Liver (tissue), 9 donors: ENCODE results near the gene POLR2J2. TPM values are rescaled to one million over a fixed set of nuclear protein-coding genes. Genes with fewer than 3 reads are reported as not detected.
"Not testable (repeated sequence)": the region's sequence is repeated elsewhere in the genome, so short reads cannot be mapped to it uniquely, and the experiment has no call there.

Source experiments
- DNase-seq: peaks from one replicate; pipeline ENCODE4 v3.0.0-alpha.2; 2017; ENCODE audit warnings: low spot score
- H3K27ac ChIP-seq, 2 donors: one replicate each; pipeline ENCODE4 v1.7.0; 2013; ENCODE audit warnings: inconsistent platforms in 2 of 2, low read length in 2 of 2, control low read depth in 1 of 2, low read depth in 1 of 2, mild to moderate bottlenecking in 1 of 2
- H3K27me3 ChIP-seq, 4 donors: one replicate each; pipeline versions ENCODE4 v1.6.1 to v1.7.0; 2013; ENCODE audit warnings: low read length in 3 of 4, inconsistent platforms in 1 of 4, mild to moderate bottlenecking in 1 of 4, moderate library complexity in 1 of 4; ENCODE audit not compliant: control insufficient read depth in 4 of 4, insufficient read depth in 4 of 4
- H3K36me3 ChIP-seq, 4 donors: one replicate each; pipeline versions ENCODE4 v1.6.1 to v1.7.0; 2013; ENCODE audit warnings: low read length in 3 of 4, mild to moderate bottlenecking in 3 of 4, low read depth in 1 of 4, moderate library complexity in 1 of 4; ENCODE audit not compliant: control insufficient read depth in 4 of 4, insufficient read depth in 3 of 4
- H3K4me1 ChIP-seq, 4 donors: one replicate each; pipeline versions ENCODE4 v1.6.1 to v1.7.0; 2013; ENCODE audit warnings: low read length in 3 of 4, mild to moderate bottlenecking in 3 of 4, moderate library complexity in 1 of 4; ENCODE audit not compliant: control insufficient read depth in 4 of 4, insufficient read depth in 4 of 4
- H3K4me3 ChIP-seq, 3 donors: one replicate each; pipeline versions ENCODE4 v1.6.1 to v1.7.0; 2013; ENCODE audit warnings: low read length in 3 of 3, control low read depth in 1 of 3, low read depth in 1 of 3, mild to moderate bottlenecking in 1 of 3
- H3K9ac ChIP-seq, 2 donors: one replicate each; pipeline ENCODE4 v1.7.0; 2013; ENCODE audit warnings: low read length in 2 of 2, mild to moderate bottlenecking in 2 of 2, moderate library complexity in 2 of 2, control low read depth in 1 of 2, low read depth in 1 of 2
- H3K9me3 ChIP-seq, 4 donors: one replicate each; pipeline versions ENCODE4 v1.6.1 to v1.7.0; 2013; ENCODE audit warnings: low read length in 3 of 4; ENCODE audit not compliant: control insufficient read depth in 4 of 4
- WGBS: extraction: QIAGEN DNeasy Blood & Tissue Kit; methylation state at CpG from one replicate; pipeline ENCODE4 v1.1.7; 2013; 5-methylcytosine and 5-hydroxymethylcytosine counted together
- polyA plus RNA-seq, 2 donors: library from polyadenylated mRNA; stranded (reverse) in 1 of 2; unstranded in 1 of 2; fragments of 200-250 nt in 1 of 2; fragments of >200 nt in 1 of 2; fragmentation: Nextera tagmentation in 1 of 2; extraction: Ambion mirVana in 1 of 2; gene quantifications; one replicate each; pipeline versions ENCODE4 v1.2.1 to v1.2.3, GENCODE V29; 2013 to 2015
- total RNA-seq, 2 donors: library from RNA; depleted of rRNA; stranded (reverse); fragments of >200 nt; gene quantifications; one replicate each; pipeline ENCODE4 v1.2.3, GENCODE V29; 2014
- donor health status: healthy.
- donor health status: healthy.
- donor health status: healthy.
- donor health status: healthy.
- donor health status: healthy.

POLR2J2 gene
- total and polyA plus RNA-seq, 4 donors: 0.14 to 6.3 (median 4.7) TPM

DNA sequence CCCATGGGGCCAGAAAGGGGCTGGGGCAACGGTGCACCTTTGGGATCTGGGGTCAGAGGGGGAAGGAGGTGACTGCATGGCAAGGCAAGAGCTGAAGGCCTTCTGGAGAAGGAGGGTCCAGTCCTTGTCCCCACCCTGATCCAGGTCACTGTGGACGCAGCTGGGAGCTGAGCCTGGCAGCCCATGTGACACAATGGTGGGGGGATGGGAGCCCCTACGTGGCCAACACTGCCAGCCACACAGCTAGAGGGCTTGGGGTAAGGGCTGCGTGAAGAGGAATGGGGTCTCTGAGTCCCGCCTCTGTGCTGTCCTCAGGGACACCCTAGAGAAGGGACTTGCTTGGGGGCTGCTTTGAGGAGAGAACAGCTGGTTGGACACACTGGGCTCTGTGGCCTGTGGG lies 9.3 kb upstream of the POLR2J2 start:
- H3K4me3 ChIP-seq: not testable (repeated sequence)
- no CpG with 5 or more reads among the region's 5 CpGs for WGBS

DNA sequence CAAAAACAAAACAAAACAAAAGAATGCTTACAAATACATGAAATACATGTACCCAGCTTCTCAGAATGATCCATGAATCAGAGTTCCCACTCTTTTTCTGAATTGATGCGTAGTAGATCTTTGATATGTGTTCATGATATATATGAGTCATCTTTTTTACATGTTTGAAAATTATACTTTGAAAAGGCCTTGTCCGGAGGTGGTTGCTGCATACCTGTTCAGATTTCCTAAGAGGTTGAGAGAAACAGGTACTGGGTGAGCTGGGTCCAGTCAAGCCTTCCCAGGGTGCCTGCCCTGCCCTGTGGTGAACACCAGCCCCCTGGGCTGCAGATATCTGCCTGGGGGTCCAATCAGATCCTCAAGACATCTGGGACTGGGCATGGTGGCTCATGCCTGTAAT lies 4.1 kb upstream of the POLR2J2 start:
- not testable (repeated sequence) for H3K9ac ChIP-seq, H3K27me3 ChIP-seq, H3K9me3 ChIP-seq, H3K36me3 ChIP-seq, H3K4me3 ChIP-seq, H3K27ac ChIP-seq, DNase-seq, H3K4me1 ChIP-seq
- WGBS: 71% methylated on average over 1 of the region's 2 CpGs

More for the DNA sequence above, 9.3 kb upstream of the POLR2J2 start:
- H3K36me3 ChIP-seq, H3K27ac ChIP-seq, H3K9me3 ChIP-seq, DNase-seq, H3K4me1 ChIP-seq, H3K27me3 ChIP-seq, H3K9ac ChIP-seq: not testable (repeated sequence)

DNA sequence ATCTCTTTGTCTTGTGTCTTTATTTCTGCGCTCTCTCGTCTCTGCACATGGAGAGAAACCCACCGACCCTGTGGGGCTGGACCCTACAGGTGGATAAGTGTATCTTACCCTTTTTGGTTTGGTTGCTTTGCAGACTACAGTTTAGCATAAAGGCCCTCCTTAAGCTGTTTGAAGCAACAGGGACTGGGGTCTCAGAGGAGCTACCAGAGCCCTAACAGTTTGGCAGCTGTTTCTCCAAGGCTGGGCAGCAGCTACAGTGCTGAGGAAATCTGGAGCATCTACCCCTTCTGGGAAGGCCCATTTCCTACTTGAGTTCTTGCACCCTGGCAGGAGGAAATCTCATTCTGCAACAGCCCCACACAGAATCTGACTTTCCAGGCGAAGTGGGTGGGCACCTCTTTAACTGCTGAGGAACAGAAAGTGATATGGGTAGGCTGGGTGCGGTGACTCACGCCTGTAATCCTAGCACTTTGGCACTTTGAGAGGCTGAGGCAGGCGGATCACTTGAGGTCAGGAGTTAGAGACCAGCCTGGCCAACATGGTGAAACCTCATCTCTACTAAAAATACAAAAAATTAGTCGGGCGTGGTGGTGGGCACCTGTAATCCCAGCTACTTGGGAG lies 2.1 kb upstream of the POLR2J2 start:
- WGBS: no CpG with 5 or more reads among the region's 9 CpGs
- H3K9me3 ChIP-seq, H3K4me1 ChIP-seq, H3K27ac ChIP-seq, H3K36me3 ChIP-seq, H3K9ac ChIP-seq, H3K4me3 ChIP-seq, H3K27me3 ChIP-seq, DNase-seq: not testable (repeated sequence)

DNA sequence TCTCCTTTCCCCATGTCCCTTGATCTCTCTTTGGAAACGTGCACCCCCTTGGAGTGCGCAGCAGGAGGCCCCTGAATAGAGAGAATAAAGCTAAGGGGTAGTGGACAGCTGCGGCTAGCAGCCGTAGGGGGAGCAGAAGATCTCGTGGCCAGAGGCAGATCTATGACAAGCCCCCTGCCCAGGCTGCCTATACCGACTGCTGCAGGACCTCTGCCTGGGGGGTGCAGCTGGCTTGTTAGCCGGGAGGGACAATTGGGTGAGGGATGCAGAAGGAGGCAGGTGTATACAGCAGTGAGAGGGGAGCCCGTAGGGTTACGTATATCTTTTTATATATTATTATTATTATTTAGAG lies 469 bp upstream of the POLR2J2 start:
- H3K27me3 ChIP-seq, H3K9me3 ChIP-seq, H3K9ac ChIP-seq, H3K36me3 ChIP-seq, H3K4me1 ChIP-seq, H3K4me3 ChIP-seq, H3K27ac ChIP-seq, DNase-seq: not testable (repeated sequence)
- WGBS: no CpG with 5 or more reads among the region's 9 CpGs

DNA sequence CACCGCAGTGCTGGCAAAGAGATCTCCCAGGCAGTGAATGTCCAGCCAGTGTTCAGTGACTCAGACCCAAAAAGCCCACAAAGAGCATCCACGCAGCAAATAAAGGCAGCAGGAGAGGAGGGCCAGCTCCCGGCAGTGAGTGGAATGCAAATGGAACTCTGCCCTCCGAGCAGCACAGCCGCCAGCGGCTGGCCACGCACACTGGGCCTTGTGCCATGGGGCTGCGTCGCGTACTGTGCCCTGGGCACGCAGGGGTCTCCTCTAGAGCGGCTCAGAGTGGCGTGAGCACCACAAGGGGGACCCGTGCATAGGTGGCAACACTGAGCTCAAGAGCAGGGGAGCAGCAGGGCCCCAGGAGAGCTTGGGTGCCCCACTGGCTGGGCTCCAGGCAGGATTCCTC lies 3.9 kb downstream of the POLR2J2 start:
- H3K4me1 ChIP-seq, H3K4me3 ChIP-seq, H3K27ac ChIP-seq, H3K27me3 ChIP-seq, H3K36me3 ChIP-seq, H3K9me3 ChIP-seq, H3K9ac ChIP-seq, DNase-seq: not testable (repeated sequence)
- 71% methylated on average over 7 of the region's 14 CpGs for WGBS

DNA sequence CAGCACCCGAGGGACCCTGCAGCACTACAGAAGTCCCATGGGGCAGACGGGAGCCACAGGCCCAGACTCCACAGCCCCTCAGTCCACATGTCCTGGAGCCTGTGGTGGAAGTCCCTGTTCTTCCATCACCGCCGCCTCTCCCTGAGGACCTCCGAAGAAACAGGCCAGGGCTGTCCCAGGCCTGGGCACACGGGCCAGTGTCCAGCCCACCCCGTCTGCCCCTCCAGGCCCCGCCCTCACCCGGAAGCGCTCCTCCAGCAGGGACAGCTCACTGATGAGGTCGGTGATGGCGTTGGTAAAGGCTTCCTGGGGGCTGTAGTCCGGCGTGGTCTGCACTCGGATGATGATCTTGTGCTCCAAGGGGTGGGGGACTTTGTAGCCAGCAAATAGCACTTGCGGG lies 4.6 kb downstream of the POLR2J2 start:
- H3K27me3 ChIP-seq, H3K4me3 ChIP-seq, DNase-seq, H3K36me3 ChIP-seq, H3K4me1 ChIP-seq, H3K9me3 ChIP-seq, H3K9ac ChIP-seq, H3K27ac ChIP-seq: not testable (repeated sequence)
- WGBS: no CpG with 5 or more reads among the region's 16 CpGs

DNA sequence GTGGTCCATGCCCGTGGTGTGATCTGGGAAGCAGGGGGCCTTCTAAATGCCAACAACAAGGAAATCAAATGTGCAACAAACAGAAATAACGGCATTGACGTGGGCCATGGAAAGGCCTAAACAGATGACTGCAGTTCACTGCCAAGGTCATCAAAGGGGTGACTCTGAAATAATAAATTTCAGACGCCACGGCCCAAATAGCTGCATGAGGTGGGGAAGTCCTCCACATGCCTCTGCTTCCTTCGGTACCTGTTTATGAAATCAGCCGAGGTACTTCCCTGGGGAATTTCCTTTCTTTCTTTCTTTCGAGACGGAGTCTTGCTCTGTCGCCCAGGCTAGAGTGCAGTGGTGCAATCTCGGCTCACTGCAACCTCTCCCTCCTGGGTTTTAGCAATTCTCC lies 6.7 kb downstream of the POLR2J2 start:
- DNase-seq, H3K27me3 ChIP-seq, H3K4me1 ChIP-seq, H3K4me3 ChIP-seq, H3K27ac ChIP-seq, H3K9me3 ChIP-seq, H3K36me3 ChIP-seq, H3K9ac ChIP-seq: not testable (repeated sequence)
- WGBS: 95% methylated on average over 7 of the region's 11 CpGs

DNA sequence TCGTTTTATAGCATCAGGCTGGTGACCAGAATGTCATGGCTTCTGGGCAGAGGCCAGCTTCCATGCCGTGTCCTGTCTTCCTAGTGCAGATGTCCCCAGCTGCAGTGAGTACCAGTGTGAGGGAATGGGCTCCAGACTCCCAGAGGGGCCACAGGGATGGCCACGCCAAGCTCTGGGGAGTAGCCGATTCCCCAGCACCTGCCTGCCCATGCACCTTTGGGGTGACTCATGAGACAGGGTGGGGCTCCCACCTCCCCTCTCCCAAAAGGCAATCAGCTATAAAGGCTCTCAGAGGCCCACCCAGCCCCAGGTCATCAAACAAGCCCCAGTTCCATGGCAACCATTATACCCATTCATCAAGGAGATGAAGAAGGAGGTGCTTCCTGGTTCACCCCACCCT lies 21.5 kb downstream of the POLR2J2 start, which contains the start of gene SPDYE2B:
Gene SPDYE2B, plus strand, starts transcription at position 396 of the 400 bp plus-strand sequence. CDS start 2,030 bp downstream, outside the sequence.
- WGBS: no CpG with 5 or more reads among the region's 4 CpGs
- H3K27me3 ChIP-seq, H3K4me1 ChIP-seq, H3K36me3 ChIP-seq, H3K27ac ChIP-seq, H3K9me3 ChIP-seq, H3K4me3 ChIP-seq, DNase-seq, H3K9ac ChIP-seq: not testable (repeated sequence)

DNA sequence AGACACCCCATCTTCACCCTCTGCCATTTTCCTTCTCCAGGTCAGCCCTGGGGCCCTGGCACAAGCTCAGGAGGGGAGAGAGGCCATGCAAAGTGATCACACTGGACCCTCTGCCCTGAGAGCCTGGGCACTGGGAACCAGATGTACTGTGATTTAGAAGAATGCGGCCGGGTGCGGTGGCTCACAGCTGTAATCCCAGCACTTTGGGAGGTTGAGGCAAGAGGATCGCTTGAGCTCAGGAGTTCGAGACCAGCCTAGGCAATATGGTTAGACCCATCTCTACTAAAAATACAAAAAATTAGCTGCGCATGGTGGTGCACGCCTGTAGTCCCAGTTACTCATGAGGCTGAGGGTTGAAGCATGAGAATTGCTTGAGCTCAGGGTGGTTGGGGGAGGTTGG lies 23.6 kb downstream of the POLR2J2 start:
- H3K4me1 ChIP-seq, H3K9me3 ChIP-seq, H3K4me3 ChIP-seq, DNase-seq, H3K27ac ChIP-seq, H3K36me3 ChIP-seq, H3K9ac ChIP-seq, H3K27me3 ChIP-seq: not testable (repeated sequence)
- 98% methylated on average over 5 of the region's 7 CpGs for WGBS
